K562 (cell line): Measurements from ENCODE around the gene EML5. TPM values are rescaled to one million over a fixed set of nuclear protein-coding genes. Genes with fewer than 3 reads are reported as not detected.

Experiments
- ATAC-seq: fragments of 200-7000 bp; cut with Tn5 transposase; 3 replicates; pipeline ENCODE4 v1.9.1; 2020; ENCODE audit warnings: moderate library complexity
- BruUV-seq: library from RNA; stranded (reverse); fragments of 400-500 nt; replicated peaks from 2 replicates; lab custom pipeline; 2021; lab: Mats Ljungman, UMichigan
- CTCF ChIA-PET: fragments of 300-600 bp; formaldehyde crosslinking; extraction: SDS; loops from one replicate; lab custom pipeline; 2021; ENCODE audit warnings: low intra/inter-chr PET ratio; lab: Yijun Ruan, JAX
- POLR2A ChIA-PET: fragments of 300-600, 350-650 bp; sonication (Branson Sonifier 250); formaldehyde crosslinking; extraction: SDS; loops from one replicate; lab custom pipeline; 2021; ENCODE audit warnings: antibody characterized with exemption, inconsistent platforms; lab: Yijun Ruan, JAX
- DNase-seq, 4 experiments: peaks; one replicate each; pipeline versions ENCODE4 v3.0.0 to v3.0.0-alpha.2; 2011 to 2018; ENCODE audit warnings: low spot score in 3 of 4, mixed read lengths in 3 of 4; ENCODE audit errors: extremely low read depth in 1 of 4
- FAIRE-seq: peaks from 2 replicates; lab custom pipeline; 2011; peaks lifted over from hg19 to GRCh38; lab: Jason Lieb, UNC
- H2AFZ ChIP-seq: 2 replicates; pipeline ENCODE4 v1.6.0; 2011; ENCODE audit warnings: low read depth, low read length, control low read depth, inconsistent platforms
- H3K27ac ChIP-seq: fragments of 200-600 bp; 3 replicates; pipeline ENCODE4 v1.8.0; 2011; ENCODE audit warnings: low read depth, mild to moderate bottlenecking, control low read depth, inconsistent platforms, low read length, moderate library complexity, mixed read lengths; ENCODE audit errors: extremely low read depth
- H3K27me3 ChIP-seq, 2 experiments: fragments of 300-600 bp in 1 of 2; 2 replicates in 1 of 2; 3 replicates in 1 of 2; pipeline versions ENCODE4 v1.6.0 to v1.8.0; 2011; ENCODE audit warnings: inconsistent platforms in 2 of 2, low read length in 2 of 2, mild to moderate bottlenecking in 1 of 2, mixed read lengths in 1 of 2, moderate library complexity in 1 of 2; ENCODE audit not compliant: control insufficient read depth in 2 of 2, insufficient read depth in 2 of 2
- H3K36me3 ChIP-seq: fragments of 300-600 bp; 3 replicates; pipeline ENCODE4 v1.8.0; 2011; ENCODE audit warnings: mild to moderate bottlenecking, low read length, inconsistent platforms; ENCODE audit not compliant: control insufficient read depth, insufficient read depth
- H3K4me1 ChIP-seq, 2 experiments: fragments of 200-600 bp in 1 of 2; replicated peaks in 1 of 2; 2 replicates in 1 of 2; 3 replicates in 1 of 2; pipeline versions ENCODE4 v1.5.1 to v1.8.0; 2011; ENCODE audit warnings: inconsistent platforms in 2 of 2, low read length in 2 of 2, mild to moderate bottlenecking in 1 of 2, mixed read lengths in 1 of 2, moderate library complexity in 1 of 2; ENCODE audit not compliant: control insufficient read depth in 2 of 2, insufficient read depth in 2 of 2
- H3K4me2 ChIP-seq: 2 replicates; pipeline ENCODE4 v1.6.1; 2011; ENCODE audit warnings: low read length, control low read depth, inconsistent platforms, mixed read lengths; ENCODE audit not compliant: insufficient read depth
- H3K4me3 ChIP-seq: fragments of 200-600 bp; sonication (generic), shearing (Covaris generic); 2 replicates; pipeline ENCODE4 v1.5.1; 2016; ENCODE audit warnings: control low read depth, inconsistent platforms
- H3K79me2 ChIP-seq: fragments of 200-600 bp; 3 replicates; pipeline ENCODE4 v1.8.0; 2011; ENCODE audit warnings: low read length, inconsistent platforms; ENCODE audit not compliant: control insufficient read depth, insufficient read depth
- H3K9ac ChIP-seq, 2 experiments: 2 replicates each; pipeline versions ENCODE4 v1.6.0 to v1.6.1; 2011; ENCODE audit warnings: low read depth in 2 of 2, low read length in 2 of 2, control low read depth in 1 of 2, inconsistent platforms in 1 of 2, mild to moderate bottlenecking in 1 of 2, mixed read lengths in 1 of 2; ENCODE audit not compliant: insufficient read depth in 1 of 2
- H3K9me1 ChIP-seq: one replicate; pipeline ENCODE4 v1.6.0; 2011; ENCODE audit warnings: inconsistent platforms, mild to moderate bottlenecking, low read length, moderate library complexity; ENCODE audit not compliant: control insufficient read depth, insufficient read depth
- H3K9me3 ChIP-seq: replicated peaks from 2 replicates; pipeline ENCODE4 v1.5.1; 2011; ENCODE audit warnings: low read depth, low read length, inconsistent platforms; ENCODE audit not compliant: control insufficient read depth, insufficient read depth
- H4K20me1 ChIP-seq: replicated peaks from 2 replicates; pipeline ENCODE4 v1.6.1; 2011; ENCODE audit warnings: low read length, inconsistent platforms, mixed read lengths; ENCODE audit not compliant: control insufficient read depth, insufficient read depth
- ESRRA ChIP-seq: fragments of 450-650 bp; IDR thresholded peaks from 2 replicates; pipeline ENCODE4 v1.6.1; 2014; ENCODE audit warnings: low read depth, mild to moderate bottlenecking, moderate library complexity, borderline replicate concordance
- NR2C2 ChIP-seq, 2 experiments: fragments of 200-800 bp in 1 of 2; sonication (Bioruptor generic) in 1 of 2; sonication (generic) in 1 of 2; formaldehyde crosslinking in 1 of 2; IDR thresholded peaks; 2 replicates each; pipeline versions ENCODE4 v1.6.1 to v1.8.0; 2016 to 2022; ENCODE audit warnings: mild to moderate bottlenecking in 1 of 2, missing compliant biosample characterization in 1 of 2, missing genetic modification characterization in 1 of 2, missing genetic modification reagents in 1 of 2
- SLC30A9 ChIP-seq: fragments of 250-450 bp; sonication (Bioruptor Pico); IDR thresholded peaks from 2 replicates; pipeline ENCODE4 v1.8.0; 2022; ENCODE audit warnings: mild to moderate bottlenecking, moderate library complexity
- TAF1 ChIP-seq: IDR thresholded peaks from 2 replicates; pipeline ENCODE4 v1.6.1; 2011; ENCODE audit warnings: mild to moderate bottlenecking, low read length, moderate library complexity; ENCODE audit not compliant: insufficient read depth, control insufficient read depth, severe bottlenecking; ENCODE audit errors: extremely low read depth
- ZNF586 ChIP-seq: fragments of 450-650 bp; formaldehyde crosslinking; conservative IDR thresholded peaks from 2 replicates; pipeline ENCODE4 v1.4.0; 2020; ENCODE audit warnings: mild to moderate bottlenecking, moderate library complexity
- WGBS: fragments of 100-300 bp; shearing (Covaris generic); methylation state at CpG from one replicate; pipeline ENCODE4 v1.1.6; 2016; ENCODE audit warnings: low coverage, mixed read lengths; ENCODE audit not compliant: insufficient coverage; ENCODE audit errors: missing lambda C conversion rate; 5-methylcytosine and 5-hydroxymethylcytosine counted together
- in situ Hi-C: fragments of 300-500 bp; cut with MboI; formaldehyde crosslinking; loops from 4 replicates; pipeline ENCODE4 v1.15.0; 2018; ENCODE audit warnings: inconsistent platforms, mixed read lengths
- intact Hi-C: fragments of 100-400 bp; cut with micrococcal nuclease; formaldehyde crosslinking; loops from 2 replicates; pipeline ENCODE4 v1.14.2; 2022
- polyA plus RNA-seq, 8 experiments: library from polyadenylated mRNA; depleted of rRNA in 4 of 8; stranded (reverse) in 5 of 8; unstranded in 3 of 8; fragments of >200 nt; fragmentation: Nextera tagmentation in 2 of 8; fragmentation: Illumina TruSeq in 1 of 8; extraction: Ambion mirVana in 2 of 8; extraction: Trizol in 1 of 8; gene quantifications; 2 replicates each; pipeline versions ENCODE4 v1.2.1 to v1.2.3, GENCODE V29; 2011 to 2014; ENCODE audit warnings: inconsistent platforms in 1 of 8, missing spikeins in 1 of 8
- total RNA-seq, 7 experiments: library from RNA; depleted of rRNA in 6 of 7; stranded (reverse); fragments of >200 nt in 6 of 7; fragmentation: Illumina TruSeq in 2 of 7; extraction: Trizol in 2 of 7; gene quantifications; 2 replicates each; pipeline versions ENCODE4 v1.2.1 to v1.2.3, GENCODE V29; 2011 to 2021; ENCODE audit warnings: low replicate concordance in 1 of 7
- TF ChIP-seq, protein P1 (sequence below): fragments of 450-650 bp; IDR thresholded peaks from 2 replicates; pipeline ENCODE4 v1.6.1; 2016
- TF ChIP-seq, protein P2 (sequence below): fragments of 450-650 bp; formaldehyde crosslinking; IDR thresholded peaks from 2 replicates; pipeline ENCODE4 v1.4.0; 2022; ENCODE audit warnings: mild to moderate bottlenecking, moderate library complexity
- TF ChIP-seq, protein P3 (sequence below): fragments of 450-650 bp; IDR thresholded peaks from 2 replicates; pipeline ENCODE4 v1.7.1; 2018; ENCODE audit warnings: mild to moderate bottlenecking, low read depth; ENCODE audit not compliant: partially characterized antibody

Gene EML5
- total and polyA plus RNA-seq, 9 of the 15 experiments (the other 6 are each of a cell fraction or from before 2014, with no cell fraction given) = 0.06 to 0.34 (median 0.22) TPM

DNA sequence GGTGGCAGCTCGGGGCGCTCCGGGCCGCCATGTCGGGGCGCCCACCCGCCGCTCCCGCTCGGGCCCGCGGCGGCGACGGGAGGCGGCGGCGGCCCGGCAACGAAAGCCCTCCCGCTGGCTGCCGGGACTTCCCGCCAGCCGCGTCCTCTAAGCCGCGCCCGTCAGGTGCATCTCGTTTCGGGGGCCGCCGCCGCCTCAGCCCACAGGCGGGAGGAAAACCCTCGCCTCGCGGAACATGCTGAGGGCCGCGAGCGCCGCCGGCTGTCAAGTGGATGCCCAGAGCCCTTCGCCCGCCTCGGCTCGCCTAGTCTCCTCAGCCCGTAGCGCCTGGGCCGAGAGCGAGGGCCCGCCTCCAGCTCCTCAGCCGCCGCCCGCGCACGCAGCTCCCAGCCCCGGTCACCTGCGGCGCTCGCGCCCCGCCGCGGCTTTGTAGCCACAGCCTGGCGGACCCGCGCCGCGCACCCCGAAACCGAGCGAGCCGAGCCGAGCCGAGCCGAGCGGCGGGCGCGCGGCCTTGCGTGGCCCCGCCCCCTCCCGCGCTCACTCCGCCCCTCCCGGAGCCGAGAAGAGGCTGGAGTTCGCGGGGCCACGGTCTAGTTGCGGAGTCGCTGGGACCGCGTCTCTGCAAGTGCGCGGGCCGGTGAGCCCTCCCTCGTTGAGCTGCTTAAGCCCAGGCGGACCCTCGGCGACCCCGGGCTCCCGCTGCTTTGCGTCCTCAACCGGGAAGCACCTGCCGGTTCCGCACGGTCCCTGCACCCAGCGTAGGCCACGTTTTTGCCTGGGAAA, at the start of gene EML5 (continued):
- TF ChIP-seq, protein P1, sequence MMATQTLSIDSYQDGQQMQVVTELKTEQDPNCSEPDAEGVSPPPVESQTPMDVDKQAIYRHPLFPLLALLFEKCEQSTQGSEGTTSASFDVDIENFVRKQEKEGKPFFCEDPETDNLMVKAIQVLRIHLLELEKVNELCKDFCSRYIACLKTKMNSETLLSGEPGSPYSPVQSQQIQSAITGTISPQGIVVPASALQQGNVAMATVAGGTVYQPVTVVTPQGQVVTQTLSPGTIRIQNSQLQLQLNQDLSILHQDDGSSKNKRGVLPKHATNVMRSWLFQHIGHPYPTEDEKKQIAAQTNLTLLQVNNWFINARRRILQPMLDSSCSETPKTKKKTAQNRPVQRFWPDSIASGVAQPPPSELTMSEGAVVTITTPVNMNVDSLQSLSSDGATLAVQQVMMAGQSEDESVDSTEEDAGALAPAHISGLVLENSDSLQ = no peak
- no peak for TF ChIP-seq TAF1

DNA sequence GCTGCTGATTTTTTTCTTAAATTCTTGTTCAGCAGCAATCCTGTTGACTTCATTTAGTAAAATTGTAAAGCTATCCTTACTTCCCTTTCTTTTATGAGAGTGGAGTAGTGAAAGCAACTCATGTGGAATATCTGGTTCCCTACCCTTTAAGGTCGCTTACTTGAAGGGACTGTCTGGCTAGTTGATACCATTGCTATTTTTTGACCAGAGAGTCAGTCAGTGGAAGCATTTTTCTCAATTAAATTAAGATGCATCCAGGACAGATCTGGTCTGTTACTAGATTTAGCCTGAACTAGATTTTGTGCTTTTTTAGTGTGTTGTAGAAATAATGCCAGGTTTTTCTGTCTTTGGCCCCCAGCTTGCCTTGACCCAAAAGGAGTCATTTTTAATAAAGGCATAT, 49.7 kb upstream of the EML5 start:
- WGBS = 33% methylated on average over 1 of the region's 1 CpG
- CTCF ChIA-PET = no interaction called here
- no peak for DNase-seq

More for the DNA sequence above, 49.7 kb upstream of the EML5 start:
- Histone ChIP-seq H3K9me1 (no peaks in the 10 kb centered on the region), H3K4me2 (no peak overlapping the region), H3K4me3 (no peak overlapping the region), H3K27me3 (no peaks in the 10 kb centered on the region), H3K9me3 (no peaks in the 10 kb centered on the region), H3K9ac (no peak overlapping the region), H3K27ac (no peak overlapping the region), H4K20me1 (no peaks in the 10 kb centered on the region), H3K79me2 (no peaks in the 10 kb centered on the region), H3K36me3 (no peaks in the 10 kb centered on the region), H3K4me1 (no peaks in the 10 kb centered on the region), H2AFZ (no peak overlapping the region)
- intact Hi-C loops = no loop called here
- ATAC-seq (no peak), FAIRE-seq (no peak)
- TF ChIP-seq ZNF586 (CRISPR knock-in tag) (no peak), NR2C2 (CRISPR knock-in tag; IDR thresholded peaks at IDR 0.05) (no peak), NR2C2 (tag; IDR thresholded peaks at IDR 0.05) (no peak), SLC30A9 (CRISPR knock-in tag) (no peak), ESRRA (no peak)
- TF ChIP-seq, protein P2, sequence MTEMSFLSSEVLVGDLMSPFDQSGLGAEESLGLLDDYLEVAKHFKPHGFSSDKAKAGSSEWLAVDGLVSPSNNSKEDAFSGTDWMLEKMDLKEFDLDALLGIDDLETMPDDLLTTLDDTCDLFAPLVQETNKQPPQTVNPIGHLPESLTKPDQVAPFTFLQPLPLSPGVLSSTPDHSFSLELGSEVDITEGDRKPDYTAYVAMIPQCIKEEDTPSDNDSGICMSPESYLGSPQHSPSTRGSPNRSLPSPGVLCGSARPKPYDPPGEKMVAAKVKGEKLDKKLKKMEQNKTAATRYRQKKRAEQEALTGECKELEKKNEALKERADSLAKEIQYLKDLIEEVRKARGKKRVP (CRISPR knock-in tag) = no peak
- TF ChIP-seq, protein P3, sequence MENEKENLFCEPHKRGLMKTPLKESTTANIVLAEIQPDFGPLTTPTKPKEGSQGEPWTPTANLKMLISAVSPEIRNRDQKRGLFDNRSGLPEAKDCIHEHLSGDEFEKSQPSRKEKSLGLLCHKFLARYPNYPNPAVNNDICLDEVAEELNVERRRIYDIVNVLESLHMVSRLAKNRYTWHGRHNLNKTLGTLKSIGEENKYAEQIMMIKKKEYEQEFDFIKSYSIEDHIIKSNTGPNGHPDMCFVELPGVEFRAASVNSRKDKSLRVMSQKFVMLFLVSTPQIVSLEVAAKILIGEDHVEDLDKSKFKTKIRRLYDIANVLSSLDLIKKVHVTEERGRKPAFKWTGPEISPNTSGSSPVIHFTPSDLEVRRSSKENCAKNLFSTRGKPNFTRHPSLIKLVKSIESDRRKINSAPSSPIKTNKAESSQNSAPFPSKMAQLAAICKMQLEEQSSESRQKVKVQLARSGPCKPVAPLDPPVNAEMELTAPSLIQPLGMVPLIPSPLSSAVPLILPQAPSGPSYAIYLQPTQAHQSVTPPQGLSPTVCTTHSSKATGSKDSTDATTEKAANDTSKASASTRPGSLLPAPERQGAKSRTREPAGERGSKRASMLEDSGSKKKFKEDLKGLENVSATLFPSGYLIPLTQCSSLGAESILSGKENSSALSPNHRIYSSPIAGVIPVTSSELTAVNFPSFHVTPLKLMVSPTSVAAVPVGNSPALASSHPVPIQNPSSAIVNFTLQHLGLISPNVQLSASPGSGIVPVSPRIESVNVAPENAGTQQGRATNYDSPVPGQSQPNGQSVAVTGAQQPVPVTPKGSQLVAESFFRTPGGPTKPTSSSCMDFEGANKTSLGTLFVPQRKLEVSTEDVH = no peak
- in situ Hi-C loops = no loop called here
- POLR2A ChIA-PET = interaction anchor here (1.8 kb wide), 1 partner anchor 18 kb away, joined by 4 read pairs; the partner anchor contains the start of gene TTC8
- no TSS peak for BruUV-seq
